ENCODE measurements around the gene C20orf141.

DNA sequence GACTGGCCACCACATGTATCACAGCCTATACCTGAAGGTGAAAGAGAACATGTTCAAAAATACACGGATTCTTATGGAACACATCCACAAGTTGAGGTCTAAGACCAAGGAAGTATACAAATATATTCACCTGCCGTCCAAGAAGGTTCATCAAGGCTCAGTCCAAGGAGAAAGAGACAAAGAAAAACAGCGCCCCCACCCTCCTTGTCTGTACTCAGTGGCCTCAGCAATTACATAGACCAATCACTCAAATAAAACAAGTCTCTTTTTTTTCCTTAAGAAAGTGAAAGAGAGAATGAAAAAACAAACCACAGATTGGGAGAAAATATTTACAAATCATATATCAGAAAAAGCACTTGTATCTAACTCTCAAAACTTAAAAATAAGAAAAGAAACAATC lies 33.8 kb upstream of the C20orf141 start:
- TF ChIP-seq, protein P1, sequence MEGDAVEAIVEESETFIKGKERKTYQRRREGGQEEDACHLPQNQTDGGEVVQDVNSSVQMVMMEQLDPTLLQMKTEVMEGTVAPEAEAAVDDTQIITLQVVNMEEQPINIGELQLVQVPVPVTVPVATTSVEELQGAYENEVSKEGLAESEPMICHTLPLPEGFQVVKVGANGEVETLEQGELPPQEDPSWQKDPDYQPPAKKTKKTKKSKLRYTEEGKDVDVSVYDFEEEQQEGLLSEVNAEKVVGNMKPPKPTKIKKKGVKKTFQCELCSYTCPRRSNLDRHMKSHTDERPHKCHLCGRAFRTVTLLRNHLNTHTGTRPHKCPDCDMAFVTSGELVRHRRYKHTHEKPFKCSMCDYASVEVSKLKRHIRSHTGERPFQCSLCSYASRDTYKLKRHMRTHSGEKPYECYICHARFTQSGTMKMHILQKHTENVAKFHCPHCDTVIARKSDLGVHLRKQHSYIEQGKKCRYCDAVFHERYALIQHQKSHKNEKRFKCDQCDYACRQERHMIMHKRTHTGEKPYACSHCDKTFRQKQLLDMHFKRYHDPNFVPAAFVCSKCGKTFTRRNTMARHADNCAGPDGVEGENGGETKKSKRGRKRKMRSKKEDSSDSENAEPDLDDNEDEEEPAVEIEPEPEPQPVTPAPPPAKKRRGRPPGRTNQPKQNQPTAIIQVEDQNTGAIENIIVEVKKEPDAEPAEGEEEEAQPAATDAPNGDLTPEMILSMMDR (IDR thresholded peaks at IDR 0.05; ENCODE audit: low read length), result peak; percentile 20; the same call in 1 of the 2 replicates
- TF ChIP-seq EZH2 (IDR thresholded peaks at IDR 0.05; ENCODE audit: borderline replicate concordance, low read length), result no peak
